ENCODE results near the gene KIAA1755.

DNA sequence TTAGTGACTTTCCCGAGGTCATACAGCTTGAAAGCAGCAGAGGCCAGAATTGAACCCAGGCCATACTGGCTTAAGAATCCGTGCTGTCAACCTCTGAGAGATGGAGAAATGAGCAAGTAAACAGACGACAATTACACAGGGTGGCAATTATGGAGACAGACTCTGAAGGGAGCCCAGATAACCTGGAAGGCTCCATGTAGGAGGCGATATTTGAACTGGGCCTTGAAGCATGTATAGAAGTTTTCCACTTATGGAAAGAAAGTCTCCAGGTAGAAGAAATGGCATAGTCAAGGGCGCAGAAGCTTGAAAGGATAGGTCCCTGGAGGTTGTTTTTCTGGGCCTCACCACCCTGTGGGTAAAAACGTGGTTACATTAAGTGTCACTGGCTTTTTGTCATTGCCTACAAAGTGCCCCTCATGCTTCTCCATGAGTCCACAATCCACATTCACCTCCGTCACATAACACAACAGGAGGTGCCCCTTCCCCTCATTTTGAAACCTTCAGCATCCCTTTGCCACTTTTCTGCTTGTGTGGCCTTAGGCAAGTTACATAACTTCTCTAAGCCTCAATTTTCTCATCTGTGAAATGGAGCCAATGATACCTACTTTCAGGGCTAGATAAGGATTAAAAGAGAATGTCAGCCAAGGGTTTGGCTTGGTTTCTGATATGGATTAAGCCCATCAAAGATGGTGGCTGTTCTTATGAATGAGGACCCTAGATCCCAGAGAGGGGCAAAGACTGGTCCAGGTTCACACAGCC is 37.6 kb upstream of the KIAA1755 start:
- TF ChIP-seq MAZ (IDR thresholded peaks at IDR 0.05; ENCODE audit: borderline replicate concordance, low read depth, low read length) = no peak
- TF ChIP-seq, protein P1, sequence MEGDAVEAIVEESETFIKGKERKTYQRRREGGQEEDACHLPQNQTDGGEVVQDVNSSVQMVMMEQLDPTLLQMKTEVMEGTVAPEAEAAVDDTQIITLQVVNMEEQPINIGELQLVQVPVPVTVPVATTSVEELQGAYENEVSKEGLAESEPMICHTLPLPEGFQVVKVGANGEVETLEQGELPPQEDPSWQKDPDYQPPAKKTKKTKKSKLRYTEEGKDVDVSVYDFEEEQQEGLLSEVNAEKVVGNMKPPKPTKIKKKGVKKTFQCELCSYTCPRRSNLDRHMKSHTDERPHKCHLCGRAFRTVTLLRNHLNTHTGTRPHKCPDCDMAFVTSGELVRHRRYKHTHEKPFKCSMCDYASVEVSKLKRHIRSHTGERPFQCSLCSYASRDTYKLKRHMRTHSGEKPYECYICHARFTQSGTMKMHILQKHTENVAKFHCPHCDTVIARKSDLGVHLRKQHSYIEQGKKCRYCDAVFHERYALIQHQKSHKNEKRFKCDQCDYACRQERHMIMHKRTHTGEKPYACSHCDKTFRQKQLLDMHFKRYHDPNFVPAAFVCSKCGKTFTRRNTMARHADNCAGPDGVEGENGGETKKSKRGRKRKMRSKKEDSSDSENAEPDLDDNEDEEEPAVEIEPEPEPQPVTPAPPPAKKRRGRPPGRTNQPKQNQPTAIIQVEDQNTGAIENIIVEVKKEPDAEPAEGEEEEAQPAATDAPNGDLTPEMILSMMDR (conservative IDR thresholded peaks at IDR 0.05; ENCODE audit: low read depth, low read length) = no peak
- TF ChIP-seq POLR2A (IDR thresholded peaks at IDR 0.05; ENCODE audit: low read depth, low read length) = no peak
- TF ChIP-seq RAD21 (IDR thresholded peaks at IDR 0.05; ENCODE audit: low read length) = no peak

Data from IMR-90 (cell line).